ENCODE results near the gene PRICKLE2.

Gene PRICKLE2

DNA sequence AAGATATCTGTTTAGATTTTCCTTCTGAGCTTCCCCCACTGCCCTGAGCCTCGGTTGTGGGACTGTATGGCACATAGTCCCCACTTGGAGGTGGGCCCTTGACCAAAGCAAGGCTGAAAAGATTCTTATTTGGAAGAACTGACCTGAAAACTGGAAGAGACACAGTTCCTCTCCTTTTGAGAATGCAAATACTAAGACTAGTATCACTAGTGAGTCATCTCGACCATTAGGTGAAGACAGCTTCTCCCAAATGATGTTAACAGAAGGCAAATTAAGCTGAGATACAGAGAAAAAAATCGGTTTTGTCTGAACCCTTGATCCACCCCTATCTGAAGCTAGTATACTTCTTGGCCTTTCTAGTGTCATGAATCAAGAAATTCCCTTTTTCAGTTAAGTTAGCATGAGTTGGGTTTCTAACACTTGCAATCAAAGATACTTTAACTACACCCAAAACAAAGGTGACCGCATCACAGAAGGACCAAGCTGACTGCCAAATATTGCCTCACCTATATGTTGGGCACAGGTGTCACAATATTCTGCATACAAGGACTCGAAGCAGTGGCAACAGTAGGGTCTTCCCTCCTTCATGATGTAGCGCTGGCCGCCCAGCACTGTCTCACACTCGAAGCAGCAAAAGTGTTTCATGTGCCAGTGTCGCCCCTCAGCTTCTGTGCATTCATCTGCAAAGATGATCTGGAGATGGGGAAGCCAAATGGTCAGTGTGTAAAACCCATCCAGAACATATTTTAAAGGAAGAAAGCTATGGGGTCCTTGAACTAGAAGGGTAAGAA, 72.4 kb downstream of the PRICKLE2 start:
- DNase-seq = no peak

DNA sequence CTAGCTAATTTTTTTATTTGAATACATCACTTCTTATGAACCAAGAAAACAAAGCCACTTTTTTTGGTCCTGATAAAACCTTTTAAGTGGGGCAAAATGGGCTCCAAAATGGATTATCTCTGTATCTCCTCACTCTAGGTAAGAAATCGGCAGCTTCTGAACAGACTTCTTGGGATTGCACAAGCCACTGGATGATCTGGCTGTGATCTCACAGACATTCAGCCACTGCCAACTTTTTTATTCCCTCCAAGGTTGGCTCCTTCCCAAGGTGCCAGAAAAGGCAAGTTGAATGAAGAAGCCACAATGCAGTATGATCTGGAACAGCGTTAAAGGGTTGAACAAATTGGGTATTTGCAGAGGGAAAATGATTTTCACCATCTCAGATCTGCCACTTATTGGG, 73.2 kb downstream of the PRICKLE2 start:
- DNase-seq = no peak

DNA sequence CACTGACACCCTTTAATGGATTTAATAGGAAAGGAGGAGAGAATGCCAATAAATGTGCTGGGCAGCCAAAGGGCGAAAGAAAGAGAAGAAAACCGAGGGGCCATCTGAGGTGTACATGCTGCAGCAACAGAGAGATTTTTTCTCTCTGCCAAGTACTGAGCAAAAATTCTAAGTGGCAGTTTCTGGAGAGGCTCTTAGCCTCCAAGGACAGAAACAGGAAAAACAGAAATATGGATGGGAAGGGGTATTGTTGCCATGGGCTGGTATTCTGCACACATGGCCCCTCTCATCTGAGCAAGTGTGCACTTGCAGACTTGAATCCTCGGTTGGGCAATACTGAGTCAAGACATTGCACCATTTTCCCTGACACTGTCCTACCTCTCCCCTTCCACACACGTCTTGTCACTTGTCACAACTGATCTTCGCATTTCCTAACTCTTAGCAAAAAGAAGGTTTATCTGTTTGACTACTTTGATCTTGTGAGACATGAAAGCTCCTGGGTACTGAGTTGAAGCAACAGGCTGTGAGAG, 73.9 kb downstream of the PRICKLE2 start:
- no peak for DNase-seq

DNA sequence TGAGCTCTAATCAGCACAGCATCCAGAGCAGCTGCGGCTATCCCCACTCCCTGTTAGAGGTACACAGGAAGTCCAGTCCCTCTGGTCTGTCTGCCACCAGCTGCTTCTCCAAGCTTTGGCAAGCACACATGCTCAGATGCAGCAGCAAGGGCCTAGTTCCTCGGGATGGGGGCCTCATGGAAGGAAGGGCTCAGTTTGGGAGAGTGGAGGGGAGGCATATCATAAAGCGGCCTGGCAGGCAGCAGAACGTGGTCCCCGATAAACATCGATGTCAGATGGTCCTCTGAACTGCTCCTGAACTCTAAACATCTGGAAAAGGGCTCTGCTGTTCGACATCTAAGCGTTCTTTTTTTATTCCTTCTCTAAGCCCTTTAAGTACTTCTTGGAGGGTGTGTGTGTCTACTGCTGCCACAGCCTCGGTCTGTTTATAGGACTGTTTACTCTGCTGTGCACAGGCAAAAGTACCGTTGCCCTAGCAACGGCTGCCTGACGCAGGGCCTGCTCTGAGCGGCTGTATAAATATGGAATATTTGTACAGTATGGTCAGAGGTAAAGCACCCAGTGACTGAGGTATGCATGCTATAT, 74.6 kb downstream of the PRICKLE2 start:
- DNase-seq = peak; percentile 80

DNA sequence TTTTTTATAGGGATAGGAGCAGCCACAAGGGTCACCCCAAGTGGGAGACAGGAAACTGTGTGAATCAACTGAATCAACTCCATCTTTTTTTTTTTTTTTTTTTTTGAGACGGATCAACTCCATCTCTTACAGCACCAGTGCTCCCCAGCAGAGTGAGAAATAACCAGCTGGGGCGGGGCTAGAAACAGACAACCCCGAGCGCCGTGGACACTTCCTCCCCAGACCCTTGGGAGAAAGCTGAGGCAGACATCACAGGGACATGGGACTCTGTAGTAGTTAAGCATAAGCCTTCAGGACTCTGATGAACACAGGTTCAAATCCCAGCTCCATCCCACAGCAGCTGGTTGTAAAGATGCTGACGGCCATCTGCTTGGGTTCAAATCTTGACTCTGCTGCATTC, 75.4 kb downstream of the PRICKLE2 start:
- no peak for DNase-seq

DNA sequence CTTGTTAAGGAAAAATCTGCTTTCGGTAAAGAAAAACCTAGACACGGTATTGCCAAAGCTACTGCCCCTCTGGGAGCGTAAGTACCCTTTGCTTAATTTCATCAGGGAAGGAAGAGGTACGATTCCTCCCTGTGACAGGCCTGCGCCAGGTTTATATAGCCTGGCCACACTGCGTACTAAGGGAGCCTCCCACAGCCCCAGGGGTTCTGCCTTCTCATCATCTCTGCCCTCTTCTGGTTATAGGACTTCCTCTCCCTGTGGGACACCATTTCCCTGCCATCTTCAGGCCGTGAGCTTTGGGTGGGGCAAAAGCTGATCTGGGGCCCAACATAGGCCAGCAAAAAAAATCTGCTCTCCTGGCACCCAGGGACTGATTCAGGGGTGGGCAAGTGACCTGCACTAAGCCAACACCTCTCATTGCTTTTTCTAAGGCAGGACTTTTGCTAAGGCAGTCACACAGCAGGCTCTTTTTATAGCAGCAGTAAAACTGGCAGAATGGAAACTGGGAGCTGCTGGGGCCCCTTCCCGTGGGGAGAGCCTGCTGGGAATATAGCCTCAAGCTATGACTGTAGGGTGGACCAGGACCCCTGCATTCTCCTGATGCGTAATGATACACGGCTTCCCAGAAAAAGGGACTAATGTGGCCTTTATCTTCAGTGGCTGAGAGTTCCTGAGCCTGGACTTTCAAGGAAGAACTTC, 76.2 kb downstream of the PRICKLE2 start:
- no peak for DNase-seq

DNA sequence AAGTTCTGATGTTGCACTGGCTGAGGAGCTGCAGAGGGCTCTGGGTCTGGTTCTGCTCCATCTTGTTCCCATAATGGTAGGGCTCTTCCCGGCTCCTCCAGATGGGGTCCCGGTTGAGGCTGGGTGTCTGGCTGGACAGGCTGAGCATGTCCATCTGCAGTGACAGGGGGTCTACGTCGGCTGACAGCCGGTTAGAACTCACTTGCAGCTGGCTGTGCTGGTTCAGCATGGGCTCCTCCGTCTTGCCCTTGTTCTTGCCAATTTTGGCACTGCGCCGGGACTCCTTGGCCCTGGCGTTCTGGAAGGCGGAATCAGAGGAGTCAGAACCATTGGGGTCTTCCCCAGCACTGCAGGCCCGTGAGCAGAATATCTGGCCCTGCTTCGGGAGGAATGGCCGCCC, 78.1 kb downstream of the PRICKLE2 start:
- no peak for DNase-seq

DNA sequence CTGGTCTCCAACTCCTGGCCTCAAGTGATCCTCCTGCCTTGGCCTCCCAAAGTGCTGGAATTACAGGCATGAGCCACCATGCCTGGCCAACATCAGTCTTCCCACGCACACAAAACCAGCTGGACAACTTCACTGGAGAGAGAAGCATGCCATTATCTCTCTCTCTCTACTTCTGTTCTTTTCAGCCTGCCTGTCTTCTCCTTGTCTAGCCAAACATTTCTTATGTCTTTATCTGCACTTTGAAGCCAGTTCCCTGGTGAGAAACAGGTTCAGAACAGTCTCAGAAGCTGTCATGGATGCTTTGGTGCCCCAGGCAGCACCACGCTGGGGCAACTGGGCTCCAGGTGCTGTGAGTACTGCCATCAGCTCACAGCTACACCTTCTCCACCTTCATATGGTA, 79.8 kb downstream of the PRICKLE2 start:
- no peak for DNase-seq

DNA sequence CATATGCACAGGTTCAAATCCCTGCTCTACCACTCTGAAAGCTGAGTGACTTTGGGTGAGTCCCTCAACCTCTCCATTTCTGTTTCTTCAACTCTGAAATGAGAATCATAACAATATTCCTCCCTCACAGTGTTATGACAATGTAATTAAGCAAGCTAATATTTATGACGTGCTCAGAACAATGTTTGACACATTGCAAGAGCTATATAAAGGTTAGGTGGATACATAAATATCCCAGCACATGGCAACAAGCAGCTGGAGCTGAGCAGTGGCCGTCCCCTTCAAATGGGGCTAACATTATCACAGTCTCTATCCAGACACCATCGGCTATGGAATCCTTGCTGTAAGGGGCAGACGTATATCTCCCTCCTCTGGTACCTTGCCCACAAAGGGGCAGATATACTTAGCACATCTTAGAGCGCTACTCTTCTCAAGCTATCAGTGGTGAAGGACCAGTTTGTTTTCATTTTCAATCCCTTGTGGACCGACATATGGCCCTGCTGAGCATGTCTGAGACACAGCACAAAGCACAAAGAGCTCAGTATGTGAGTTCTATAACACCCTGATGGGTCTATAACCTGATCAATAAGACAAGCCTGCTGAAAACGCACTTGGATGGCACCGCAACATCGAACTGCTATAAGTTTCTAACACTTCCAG, 80.9 kb downstream of the PRICKLE2 start:
- DNase-seq = no peak

DNA sequence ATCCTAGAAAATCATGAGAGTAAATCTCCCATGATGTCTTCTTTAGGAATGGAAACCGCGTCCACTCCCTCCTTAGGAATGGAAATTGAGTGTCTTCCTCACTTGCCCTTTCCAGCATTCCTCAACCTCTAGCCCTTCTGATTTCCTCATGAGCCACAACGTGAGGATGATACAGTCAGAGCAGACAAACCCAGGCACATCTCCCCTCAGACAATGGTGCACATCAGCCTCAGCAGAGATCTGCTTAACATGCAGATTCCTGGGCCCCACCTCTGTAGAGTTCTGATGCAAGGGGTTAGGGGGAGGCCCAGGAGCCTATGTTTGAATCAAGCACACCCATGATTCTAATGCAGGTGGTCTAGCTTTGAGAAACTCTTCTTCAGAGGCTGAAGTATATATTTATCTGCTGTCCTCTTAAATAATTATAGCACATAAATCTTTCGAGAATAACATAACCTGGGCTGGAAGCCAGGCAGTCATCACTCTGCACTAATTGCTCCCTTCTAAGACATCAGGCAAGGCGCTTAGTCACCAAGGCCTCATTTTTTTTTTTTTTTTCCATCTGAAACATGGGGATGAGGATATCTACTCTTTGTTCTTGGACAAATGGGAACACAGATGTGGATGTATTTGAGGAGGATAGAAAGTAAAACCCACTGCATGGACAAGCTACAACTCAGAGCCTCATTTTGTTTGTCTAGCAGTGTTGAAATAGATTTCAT, 81.7 kb downstream of the PRICKLE2 start:
- DNase-seq = no peak

DNA sequence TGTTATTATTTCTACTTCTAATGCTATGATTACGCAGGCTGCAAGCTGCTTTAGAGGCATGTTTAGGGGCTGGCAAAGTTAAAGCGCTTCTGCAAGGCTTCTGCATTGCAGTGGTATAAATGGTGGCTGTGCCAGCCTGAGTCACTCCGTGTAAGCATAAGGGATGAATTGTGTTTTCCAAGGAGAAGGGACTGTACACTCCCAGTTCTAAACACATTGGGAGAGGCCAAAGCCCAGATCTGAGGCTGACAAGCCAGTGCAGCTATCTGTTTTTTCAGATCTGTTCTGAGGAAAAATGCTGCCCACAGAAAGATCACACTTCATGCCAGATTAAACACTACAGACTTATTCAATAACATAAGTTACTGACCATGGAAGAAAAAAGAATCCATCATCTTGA, 83.8 kb downstream of the PRICKLE2 start:
- DNase-seq = no peak

DNA sequence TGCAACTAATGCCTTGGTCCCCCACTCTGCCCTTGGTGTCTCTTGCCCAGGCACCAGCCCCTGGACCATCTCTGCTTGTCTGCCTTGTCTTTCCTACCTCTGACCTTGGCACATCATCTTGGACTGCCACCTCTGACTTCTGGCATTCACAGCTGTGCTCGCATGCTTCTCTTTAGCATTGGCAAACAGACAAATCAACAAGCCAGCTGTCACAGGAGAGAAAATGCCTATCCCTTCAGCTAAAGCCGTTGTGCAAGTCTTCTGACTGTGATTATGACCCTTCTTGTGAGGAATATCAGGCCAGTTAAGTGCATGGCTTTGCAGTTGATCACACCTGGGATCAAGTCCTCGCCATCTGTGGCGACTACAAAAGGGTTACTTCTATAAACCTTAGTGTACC, 84.6 kb downstream of the PRICKLE2 start:
- no peak for DNase-seq

DNA sequence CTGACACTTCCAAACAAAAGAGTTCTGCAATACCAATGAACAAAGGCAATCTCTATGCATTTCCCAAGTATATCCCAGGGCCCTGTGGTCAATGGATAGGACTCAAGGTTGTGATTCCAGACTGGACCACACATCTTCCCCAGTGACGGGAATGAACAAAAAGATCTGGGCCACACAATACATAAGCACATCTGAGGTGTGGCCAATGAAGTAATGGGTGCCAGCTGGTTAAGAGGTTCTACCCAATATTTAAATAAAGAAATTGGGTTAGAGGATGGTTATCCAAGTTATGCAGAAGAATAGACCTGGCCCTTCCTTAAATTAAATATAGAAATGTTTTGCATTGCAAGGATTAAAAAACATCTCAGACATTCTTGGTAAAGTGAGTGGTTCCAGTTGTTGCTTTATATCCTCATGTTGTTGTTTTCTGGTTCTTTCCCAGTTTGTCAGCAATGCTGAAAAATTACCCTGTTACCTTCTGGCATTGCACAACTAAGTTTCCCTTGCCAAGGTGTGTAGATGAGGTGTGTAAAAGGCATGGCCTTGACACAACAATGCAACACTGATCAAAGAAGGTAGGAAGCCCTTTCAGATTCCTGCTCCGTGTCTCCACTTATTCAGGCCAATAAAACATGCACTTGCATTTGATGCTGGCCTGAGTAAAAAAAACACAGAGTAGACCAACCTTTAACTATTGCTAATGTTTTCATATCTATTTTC, 86.5 kb downstream of the PRICKLE2 start:
- no peak for DNase-seq

DNA sequence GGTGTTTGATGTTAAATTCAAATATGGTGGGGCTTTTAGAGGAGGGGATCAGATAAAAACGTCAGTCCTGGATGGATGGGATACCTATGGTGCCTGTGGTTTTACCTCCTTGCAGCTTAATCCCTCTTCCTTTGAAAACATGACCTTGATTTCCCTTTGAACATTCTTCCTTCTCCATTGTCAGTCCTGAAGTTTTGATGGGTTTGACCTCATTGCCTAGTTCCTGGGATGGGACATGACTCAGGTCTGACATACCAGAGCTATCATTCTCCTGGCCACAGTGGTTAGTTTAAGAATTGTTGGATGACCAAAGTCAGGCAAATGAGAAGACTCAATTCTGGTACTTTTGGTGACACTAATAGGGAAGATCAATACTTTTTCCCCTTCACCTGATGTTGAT, 87.2 kb downstream of the PRICKLE2 start:
- DNase-seq = no peak

DNA sequence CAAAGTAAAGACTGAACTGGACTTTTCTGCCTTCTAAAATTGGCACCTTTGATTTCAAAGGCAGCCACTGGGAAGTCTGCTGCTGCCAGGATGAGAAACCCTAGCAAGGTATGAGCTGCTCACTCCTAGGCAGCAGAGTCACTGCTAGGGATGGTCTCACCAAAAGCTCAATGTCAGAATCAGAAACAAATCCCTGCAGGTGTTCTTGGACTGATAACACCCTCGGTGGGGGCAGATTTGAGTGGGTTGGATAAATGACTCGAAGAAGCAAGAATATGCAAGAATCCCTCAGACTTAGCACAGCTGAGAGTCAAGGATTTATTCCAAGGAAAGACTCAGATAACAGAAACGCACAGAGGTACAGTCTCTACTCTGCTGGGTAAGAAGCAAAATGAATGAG, 90.4 kb downstream of the PRICKLE2 start:
- DNase-seq = no peak

DNA sequence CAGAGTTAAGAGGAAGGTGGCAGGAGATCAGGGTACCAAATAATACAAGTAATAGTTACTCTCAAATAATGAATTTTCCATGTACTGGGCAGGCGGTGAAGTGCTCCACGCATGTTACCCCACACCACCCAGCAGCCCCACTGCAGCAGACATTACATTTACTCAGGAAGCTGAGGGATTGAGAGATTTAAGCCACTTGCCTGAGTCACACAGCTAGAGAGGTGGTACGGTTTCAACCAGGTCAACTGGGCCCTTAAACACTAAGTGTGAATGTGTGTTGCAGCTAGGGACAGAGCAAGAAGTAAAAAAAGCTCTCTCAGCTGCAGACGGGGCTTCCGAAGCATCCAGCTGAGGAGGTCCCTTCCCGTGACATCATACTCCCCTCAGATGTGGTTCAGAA, 91.3 kb downstream of the PRICKLE2 start:
- DNase-seq = no peak

DNA sequence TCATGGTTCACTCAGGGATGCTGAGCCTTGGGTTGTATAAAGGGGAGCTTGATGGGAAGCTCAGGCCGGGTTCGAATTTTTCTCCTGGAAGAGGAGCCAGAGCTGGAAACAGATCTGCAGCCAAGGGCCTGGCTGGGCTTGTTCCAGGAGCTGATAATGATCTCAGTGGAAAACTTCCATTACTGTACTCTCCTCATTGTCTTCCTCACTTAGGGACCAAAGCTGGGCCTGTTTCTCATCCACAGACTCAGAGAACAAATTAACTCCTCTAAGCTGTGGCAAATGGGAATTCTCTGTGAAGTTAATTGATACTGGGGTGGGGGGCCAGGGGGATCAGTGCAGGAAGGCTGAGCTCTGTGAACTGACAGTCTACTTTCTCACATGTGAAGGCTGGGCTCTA, 92.0 kb downstream of the PRICKLE2 start:
- DNase-seq = no peak

DNA sequence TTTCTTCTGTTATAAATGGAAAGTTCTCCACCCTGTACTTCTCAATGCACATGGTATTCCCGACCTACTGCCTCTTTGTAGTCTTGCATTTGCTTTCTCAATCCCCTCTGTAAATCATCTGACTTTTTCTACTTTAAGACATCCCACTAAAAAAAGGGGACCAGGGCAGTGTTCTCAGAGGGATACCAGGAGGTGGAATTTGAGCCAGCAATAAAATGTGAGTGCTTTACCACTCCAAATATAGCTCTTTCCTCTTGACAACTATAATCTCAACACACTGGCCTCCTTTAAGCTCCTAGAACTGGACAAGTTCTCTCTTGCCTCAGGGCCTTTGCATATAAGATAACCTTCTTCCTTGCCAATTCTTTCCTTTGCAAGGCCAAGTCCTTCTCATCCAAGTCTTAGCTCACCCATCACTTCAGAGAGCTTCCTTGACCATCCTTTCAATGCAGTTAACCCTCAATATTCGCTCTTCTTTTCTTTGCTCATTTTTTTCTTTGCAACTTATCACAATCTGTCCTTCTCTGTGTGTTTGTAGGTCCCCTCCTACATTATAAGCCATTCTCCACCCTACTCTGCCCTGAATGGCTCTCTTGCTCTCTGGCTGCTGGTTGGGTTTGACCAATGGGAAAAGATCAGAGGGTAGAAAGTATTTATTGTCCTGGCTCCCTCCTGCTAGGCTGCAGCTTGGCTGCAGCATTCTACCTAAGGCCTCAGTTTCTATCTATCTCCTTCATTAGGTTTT, 93.4 kb downstream of the PRICKLE2 start:
- DNase-seq = no peak

DNA sequence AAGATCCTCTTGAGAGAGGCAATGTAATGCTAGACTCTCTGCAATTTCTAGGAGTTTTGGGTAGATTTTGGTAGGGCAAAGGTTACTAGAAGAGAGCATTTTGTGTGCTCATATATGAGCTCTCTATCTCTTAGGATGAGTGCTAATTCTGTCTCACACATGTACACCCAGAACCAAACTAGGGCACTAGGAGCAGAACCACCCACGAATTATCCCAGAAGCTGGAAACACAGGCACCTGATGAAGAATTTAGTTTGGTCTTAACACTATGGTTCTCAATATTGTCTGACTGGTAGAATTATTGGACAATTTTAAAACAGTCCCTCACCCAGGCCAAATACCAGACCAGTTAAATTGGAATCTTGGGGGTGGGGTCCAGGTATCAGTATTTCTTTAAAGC, 94.8 kb downstream of the PRICKLE2 start:
- no peak for DNase-seq

DNA sequence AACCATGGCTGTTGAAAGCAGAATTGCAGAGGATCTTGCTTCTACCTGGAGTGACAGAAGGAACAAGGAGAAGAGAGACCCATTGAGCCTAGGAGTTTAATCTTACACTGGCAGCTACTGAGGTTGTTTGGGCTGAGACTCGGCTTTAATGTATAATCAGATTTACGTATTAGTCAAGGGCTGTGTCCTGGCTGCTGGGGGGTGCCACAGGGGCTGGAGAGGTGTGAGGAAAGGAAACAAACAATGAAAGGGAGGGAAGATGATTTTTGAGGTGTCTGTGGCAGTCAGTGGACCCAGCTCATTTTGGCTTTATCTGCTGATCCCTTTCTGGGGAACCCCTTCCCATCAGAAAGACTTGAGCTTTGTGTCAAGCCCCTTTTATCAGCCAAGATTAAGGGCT, 95.7 kb downstream of the PRICKLE2 start:
- no peak for DNase-seq

DNA sequence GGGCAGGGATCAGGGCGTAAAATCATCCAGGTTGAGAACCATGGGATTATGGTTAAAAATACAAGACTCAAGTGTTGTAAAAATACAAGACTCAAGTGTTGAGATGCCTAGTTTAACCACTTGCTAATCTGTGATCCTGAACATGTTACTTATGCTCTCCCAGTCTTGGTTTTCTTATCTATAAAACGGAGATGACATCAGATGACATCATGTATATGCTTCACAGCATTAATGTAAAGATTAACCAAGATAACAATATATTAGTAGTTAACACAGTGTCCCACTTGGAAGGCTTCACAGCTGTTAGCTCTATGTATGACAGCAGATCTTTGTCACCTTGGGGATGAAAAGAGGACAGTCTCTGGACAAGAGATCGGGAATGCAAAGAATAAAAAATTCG, 96.2 kb downstream of the PRICKLE2 start:
- DNase-seq = no peak

Data from DMS153 (cell line).